K562 (cell line): ENCODE data around the gene PCDHGC4. TPM values are rescaled to one million over a fixed set of nuclear protein-coding genes. Genes with fewer than 3 reads are reported as not detected.

Experiments
- ATAC-seq: fragments of 200-7000 bp; cut with Tn5 transposase; 3 replicates; pipeline ENCODE4 v1.9.1; 2020; ENCODE audit warnings: moderate library complexity
- BruUV-seq: library from RNA; stranded (reverse); fragments of 400-500 nt; replicated peaks from 2 replicates; lab custom pipeline; 2021; lab: Mats Ljungman, UMichigan
- CTCF ChIA-PET: fragments of 300-600 bp; formaldehyde crosslinking; extraction: SDS; loops from one replicate; lab custom pipeline; 2021; ENCODE audit warnings: low intra/inter-chr PET ratio; lab: Yijun Ruan, JAX
- POLR2A ChIA-PET: fragments of 300-600, 350-650 bp; sonication (Branson Sonifier 250); formaldehyde crosslinking; extraction: SDS; loops from one replicate; lab custom pipeline; 2021; ENCODE audit warnings: antibody characterized with exemption, inconsistent platforms; lab: Yijun Ruan, JAX
- DNase-seq, 4 experiments: peaks; one replicate each; pipeline versions ENCODE4 v3.0.0 to v3.0.0-alpha.2; 2011 to 2018; ENCODE audit warnings: low spot score in 3 of 4, mixed read lengths in 3 of 4; ENCODE audit errors: extremely low read depth in 1 of 4
- FAIRE-seq: peaks from 2 replicates; lab custom pipeline; 2011; peaks lifted over from hg19 to GRCh38; lab: Jason Lieb, UNC
- H2AFZ ChIP-seq: 2 replicates; pipeline ENCODE4 v1.6.0; 2011; ENCODE audit warnings: low read depth, low read length, control low read depth, inconsistent platforms
- H3K27ac ChIP-seq: fragments of 200-600 bp; 3 replicates; pipeline ENCODE4 v1.8.0; 2011; ENCODE audit warnings: low read depth, mild to moderate bottlenecking, control low read depth, inconsistent platforms, low read length, moderate library complexity, mixed read lengths; ENCODE audit errors: extremely low read depth
- H3K27me3 ChIP-seq, 2 experiments: fragments of 300-600 bp in 1 of 2; 2 replicates in 1 of 2; 3 replicates in 1 of 2; pipeline versions ENCODE4 v1.6.0 to v1.8.0; 2011; ENCODE audit warnings: inconsistent platforms in 2 of 2, low read length in 2 of 2, mild to moderate bottlenecking in 1 of 2, mixed read lengths in 1 of 2, moderate library complexity in 1 of 2; ENCODE audit not compliant: control insufficient read depth in 2 of 2, insufficient read depth in 2 of 2
- H3K36me3 ChIP-seq: fragments of 300-600 bp; 3 replicates; pipeline ENCODE4 v1.8.0; 2011; ENCODE audit warnings: mild to moderate bottlenecking, low read length, inconsistent platforms; ENCODE audit not compliant: control insufficient read depth, insufficient read depth
- H3K4me1 ChIP-seq, 2 experiments: fragments of 200-600 bp in 1 of 2; replicated peaks in 1 of 2; 2 replicates in 1 of 2; 3 replicates in 1 of 2; pipeline versions ENCODE4 v1.5.1 to v1.8.0; 2011; ENCODE audit warnings: inconsistent platforms in 2 of 2, low read length in 2 of 2, mild to moderate bottlenecking in 1 of 2, mixed read lengths in 1 of 2, moderate library complexity in 1 of 2; ENCODE audit not compliant: control insufficient read depth in 2 of 2, insufficient read depth in 2 of 2
- H3K4me2 ChIP-seq: 2 replicates; pipeline ENCODE4 v1.6.1; 2011; ENCODE audit warnings: low read length, control low read depth, inconsistent platforms, mixed read lengths; ENCODE audit not compliant: insufficient read depth
- H3K4me3 ChIP-seq: fragments of 200-600 bp; sonication (generic), shearing (Covaris generic); 2 replicates; pipeline ENCODE4 v1.5.1; 2016; ENCODE audit warnings: control low read depth, inconsistent platforms
- H3K79me2 ChIP-seq: fragments of 200-600 bp; 3 replicates; pipeline ENCODE4 v1.8.0; 2011; ENCODE audit warnings: low read length, inconsistent platforms; ENCODE audit not compliant: control insufficient read depth, insufficient read depth
- H3K9ac ChIP-seq, 2 experiments: 2 replicates each; pipeline versions ENCODE4 v1.6.0 to v1.6.1; 2011; ENCODE audit warnings: low read depth in 2 of 2, low read length in 2 of 2, control low read depth in 1 of 2, inconsistent platforms in 1 of 2, mild to moderate bottlenecking in 1 of 2, mixed read lengths in 1 of 2; ENCODE audit not compliant: insufficient read depth in 1 of 2
- H3K9me1 ChIP-seq: one replicate; pipeline ENCODE4 v1.6.0; 2011; ENCODE audit warnings: inconsistent platforms, mild to moderate bottlenecking, low read length, moderate library complexity; ENCODE audit not compliant: control insufficient read depth, insufficient read depth
- H3K9me3 ChIP-seq: replicated peaks from 2 replicates; pipeline ENCODE4 v1.5.1; 2011; ENCODE audit warnings: low read depth, low read length, inconsistent platforms; ENCODE audit not compliant: control insufficient read depth, insufficient read depth
- H4K20me1 ChIP-seq: replicated peaks from 2 replicates; pipeline ENCODE4 v1.6.1; 2011; ENCODE audit warnings: low read length, inconsistent platforms, mixed read lengths; ENCODE audit not compliant: control insufficient read depth, insufficient read depth
- CBFB ChIP-seq: sonication (generic); formaldehyde crosslinking; IDR thresholded peaks from 2 replicates; pipeline ENCODE4 v1.4.0; 2020; ENCODE audit warnings: mild to moderate bottlenecking, missing genetic modification reagents
- DMBX1 ChIP-seq: fragments of 250-450 bp; sonication (Bioruptor Pico); IDR thresholded peaks from 2 replicates; pipeline ENCODE4 v1.8.0; 2022; ENCODE audit warnings: inconsistent platforms, mild to moderate bottlenecking, moderate library complexity, borderline replicate concordance
- HDAC6 ChIP-seq: IDR thresholded peaks from 2 replicates; pipeline ENCODE4 v1.6.1; 2012; ENCODE audit warnings: low read depth, mild to moderate bottlenecking, control low read depth, inconsistent platforms, low read length, moderate library complexity
- MYBL2 ChIP-seq, 2 experiments: fragments of 450-650 bp in 1 of 2; sonication (generic) in 1 of 2; formaldehyde crosslinking in 1 of 2; IDR thresholded peaks; 2 replicates each; pipeline versions ENCODE4 v1.6.1 to v1.8.1; 2017 to 2022; ENCODE audit warnings: borderline replicate concordance in 1 of 2, inconsistent platforms in 1 of 2, low read depth in 1 of 2, mild to moderate bottlenecking in 1 of 2, missing genetic modification reagents in 1 of 2, moderate library complexity in 1 of 2
- MYC ChIP-seq, 2 experiments: fragments of 250-450 bp in 1 of 2; sonication (Bioruptor Pico) in 1 of 2; IDR thresholded peaks; 2 replicates each; pipeline versions ENCODE4 v1.5.1 to v1.6.1; 2012 to 2021; ENCODE audit warnings: low read depth in 2 of 2, borderline replicate concordance in 1 of 2, improper control_type of control experiment in 1 of 2, low read length in 1 of 2, mild to moderate bottlenecking in 1 of 2, moderate library complexity in 1 of 2
- PHF21A ChIP-seq: fragments of 450-650 bp; IDR thresholded peaks from 2 replicates; pipeline ENCODE4 v1.6.1; 2017; ENCODE audit warnings: low read depth, borderline replicate concordance
- SREBF1 ChIP-seq: fragments of 150-350 bp; IDR thresholded peaks from 2 replicates; pipeline ENCODE4 v1.6.1; 2014; ENCODE audit warnings: antibody characterized with exemption, low read depth, low read length, borderline replicate concordance
- TCF7 ChIP-seq: sonication (generic); IDR thresholded peaks from 2 replicates; pipeline ENCODE4 v1.6.1; 2016; ENCODE audit warnings: antibody characterized with exemption, borderline replicate concordance
- TFAM ChIP-seq: fragments of 250-450 bp; sonication (Bioruptor Pico); conservative IDR thresholded peaks from 2 replicates; pipeline ENCODE4 v1.5.0; 2021; ENCODE audit warnings: mild to moderate bottlenecking, moderate library complexity
- ZNF197 ChIP-seq: fragments of 200-800 bp; sonication (Bioruptor generic); IDR thresholded peaks from 2 replicates; pipeline ENCODE4 v1.6.1; 2016; ENCODE audit warnings: low read depth, missing genetic modification characterization, missing compliant biosample characterization
- WGBS: fragments of 100-300 bp; shearing (Covaris generic); methylation state at CpG from one replicate; pipeline ENCODE4 v1.1.6; 2016; ENCODE audit warnings: low coverage, mixed read lengths; ENCODE audit not compliant: insufficient coverage; ENCODE audit errors: missing lambda C conversion rate; 5-methylcytosine and 5-hydroxymethylcytosine counted together
- in situ Hi-C: fragments of 300-500 bp; cut with MboI; formaldehyde crosslinking; loops from 4 replicates; pipeline ENCODE4 v1.15.0; 2018; ENCODE audit warnings: inconsistent platforms, mixed read lengths
- intact Hi-C: fragments of 100-400 bp; cut with micrococcal nuclease; formaldehyde crosslinking; loops from 2 replicates; pipeline ENCODE4 v1.14.2; 2022
- polyA plus RNA-seq, 8 experiments: library from polyadenylated mRNA; depleted of rRNA in 4 of 8; stranded (reverse) in 5 of 8; unstranded in 3 of 8; fragments of >200 nt; fragmentation: Nextera tagmentation in 2 of 8; fragmentation: Illumina TruSeq in 1 of 8; extraction: Ambion mirVana in 2 of 8; extraction: Trizol in 1 of 8; gene quantifications; 2 replicates each; pipeline versions ENCODE4 v1.2.1 to v1.2.3, GENCODE V29; 2011 to 2014; ENCODE audit warnings: inconsistent platforms in 1 of 8, missing spikeins in 1 of 8
- total RNA-seq, 7 experiments: library from RNA; depleted of rRNA in 6 of 7; stranded (reverse); fragments of >200 nt in 6 of 7; fragmentation: Illumina TruSeq in 2 of 7; extraction: Trizol in 2 of 7; gene quantifications; 2 replicates each; pipeline versions ENCODE4 v1.2.1 to v1.2.3, GENCODE V29; 2011 to 2021; ENCODE audit warnings: low replicate concordance in 1 of 7
- TF ChIP-seq, protein P1 (sequence below): fragments of 250-450 bp; sonication (Bioruptor Pico); IDR thresholded peaks from 2 replicates; pipeline ENCODE4 v1.5.0; 2020; ENCODE audit warnings: mild to moderate bottlenecking, borderline replicate concordance
- TF ChIP-seq, protein P2 (sequence below): fragments of 450-650 bp; IDR thresholded peaks from one replicate; pipeline ENCODE4 v1.6.1; 2018; ENCODE audit warnings: mild to moderate bottlenecking, moderate library complexity; ENCODE audit not compliant: partially characterized antibody
- TF ChIP-seq, protein P3 (sequence below): sonication (generic); formaldehyde crosslinking; IDR thresholded peaks from 2 replicates; pipeline ENCODE4 v1.8.0; 2022; ENCODE audit warnings: mild to moderate bottlenecking, missing genetic modification reagents

Gene PCDHGC4
- total and polyA plus RNA-seq, 9 of the 15 experiments (the other 6 are each of a cell fraction or from before 2014, with no cell fraction given), result 0.05 TPM; not detected in 8

DNA sequence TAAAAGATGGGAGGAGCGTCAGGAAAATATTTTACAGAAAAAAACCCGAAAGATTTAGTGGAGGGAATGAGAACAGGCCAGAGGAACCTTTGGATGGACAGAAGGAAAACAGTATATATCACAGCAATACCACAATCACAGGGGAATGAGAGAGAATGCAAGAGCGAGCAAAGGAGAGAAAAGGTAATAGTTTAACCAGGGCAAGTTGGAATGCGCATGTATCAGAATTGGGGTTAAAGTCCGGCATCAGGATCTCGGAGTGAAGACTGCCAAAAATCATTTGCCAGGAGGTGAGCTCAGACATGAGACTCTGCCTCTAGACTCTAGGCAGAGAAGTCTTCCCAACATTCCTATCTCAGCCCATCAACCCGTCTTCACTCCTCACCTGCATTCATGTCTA lies 40.8 kb downstream of the PCDHGC4 start:
- no peaks in the 10 kb centered on the region for H3K27me3 ChIP-seq
- no peaks in the 10 kb centered on the region for H3K79me2 ChIP-seq
- intact Hi-C loops, result no loop called here
- no peaks in the 10 kb centered on the region for H3K9me3 ChIP-seq
- no peak overlapping the region for H2AFZ ChIP-seq
- H3K4me2 ChIP-seq, result no peak overlapping the region
- DNase-seq, result no peak
- H3K9me1 ChIP-seq, result no peaks in the 10 kb centered on the region
- no peak overlapping the region for H3K4me3 ChIP-seq
- no TSS peak for BruUV-seq
- ChIA-PET POLR2A (no interaction called here), CTCF (interaction anchor here (0.7 to 1.8 kb wide), 5 partner anchors 123 to 202 kb away, joined by 3 to 7 read pairs (median 4); partner anchors contain the start of genes PCDHGA3 and PCDHGA9)
- WGBS, result 91% methylated on average over 6 of the region's 7 CpGs
- ATAC-seq, result no peak
- FAIRE-seq, result no peak
- no peak overlapping the region for H3K27ac ChIP-seq
- H3K9ac ChIP-seq, result no peak overlapping the region
- in situ Hi-C loops, result no loop called here
- peaks cover 99% of the 10 kb centered on the region for H3K36me3 ChIP-seq
- no peaks in the 10 kb centered on the region; the same call in 1 of the 2 replicates for H4K20me1 ChIP-seq
- H3K4me1 ChIP-seq, result peaks cover 0 to 9% of the 10 kb centered on the region in 2 experiments; a peak in 2 of 5 replicates
- TF ChIP-seq, protein P1, sequence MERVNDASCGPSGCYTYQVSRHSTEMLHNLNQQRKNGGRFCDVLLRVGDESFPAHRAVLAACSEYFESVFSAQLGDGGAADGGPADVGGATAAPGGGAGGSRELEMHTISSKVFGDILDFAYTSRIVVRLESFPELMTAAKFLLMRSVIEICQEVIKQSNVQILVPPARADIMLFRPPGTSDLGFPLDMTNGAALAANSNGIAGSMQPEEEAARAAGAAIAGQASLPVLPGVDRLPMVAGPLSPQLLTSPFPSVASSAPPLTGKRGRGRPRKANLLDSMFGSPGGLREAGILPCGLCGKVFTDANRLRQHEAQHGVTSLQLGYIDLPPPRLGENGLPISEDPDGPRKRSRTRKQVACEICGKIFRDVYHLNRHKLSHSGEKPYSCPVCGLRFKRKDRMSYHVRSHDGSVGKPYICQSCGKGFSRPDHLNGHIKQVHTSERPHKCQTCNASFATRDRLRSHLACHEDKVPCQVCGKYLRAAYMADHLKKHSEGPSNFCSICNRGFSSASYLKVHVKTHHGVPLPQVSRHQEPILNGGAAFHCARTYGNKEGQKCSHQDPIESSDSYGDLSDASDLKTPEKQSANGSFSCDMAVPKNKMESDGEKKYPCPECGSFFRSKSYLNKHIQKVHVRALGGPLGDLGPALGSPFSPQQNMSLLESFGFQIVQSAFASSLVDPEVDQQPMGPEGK (CRISPR knock-in tag), result no peak
- TF ChIP-seq TCF7 (no peak), DMBX1 (CRISPR knock-in tag) (no peak), PHF21A (no peak), TFAM (no peak), MYBL2 (IDR thresholded peaks at IDR 0.05; ENCODE audit: low read depth) (no peak), MYBL2 (CRISPR knock-in tag; IDR thresholded peaks at IDR 0.05; ENCODE audit: borderline replicate concordance) (no peak), MYC (IDR thresholded peaks at IDR 0.05; ENCODE audit: low read depth, low read length) (no peak), MYC (CRISPR knock-in tag; IDR thresholded peaks at IDR 0.05; ENCODE audit: borderline replicate concordance, low read depth) (no peak), CBFB (CRISPR knock-in tag) (no peak), HDAC6 (no peak), SREBF1 (no peak), ZNF197 (no peak)
- TF ChIP-seq, protein P2, sequence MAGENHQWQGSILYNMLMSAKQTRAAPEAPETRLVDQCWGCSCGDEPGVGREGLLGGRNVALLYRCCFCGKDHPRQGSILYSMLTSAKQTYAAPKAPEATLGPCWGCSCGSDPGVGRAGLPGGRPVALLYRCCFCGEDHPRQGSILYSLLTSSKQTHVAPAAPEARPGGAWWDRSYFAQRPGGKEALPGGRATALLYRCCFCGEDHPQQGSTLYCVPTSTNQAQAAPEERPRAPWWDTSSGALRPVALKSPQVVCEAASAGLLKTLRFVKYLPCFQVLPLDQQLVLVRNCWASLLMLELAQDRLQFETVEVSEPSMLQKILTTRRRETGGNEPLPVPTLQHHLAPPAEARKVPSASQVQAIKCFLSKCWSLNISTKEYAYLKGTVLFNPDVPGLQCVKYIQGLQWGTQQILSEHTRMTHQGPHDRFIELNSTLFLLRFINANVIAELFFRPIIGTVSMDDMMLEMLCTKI, result no peak
- TF ChIP-seq, protein P3, sequence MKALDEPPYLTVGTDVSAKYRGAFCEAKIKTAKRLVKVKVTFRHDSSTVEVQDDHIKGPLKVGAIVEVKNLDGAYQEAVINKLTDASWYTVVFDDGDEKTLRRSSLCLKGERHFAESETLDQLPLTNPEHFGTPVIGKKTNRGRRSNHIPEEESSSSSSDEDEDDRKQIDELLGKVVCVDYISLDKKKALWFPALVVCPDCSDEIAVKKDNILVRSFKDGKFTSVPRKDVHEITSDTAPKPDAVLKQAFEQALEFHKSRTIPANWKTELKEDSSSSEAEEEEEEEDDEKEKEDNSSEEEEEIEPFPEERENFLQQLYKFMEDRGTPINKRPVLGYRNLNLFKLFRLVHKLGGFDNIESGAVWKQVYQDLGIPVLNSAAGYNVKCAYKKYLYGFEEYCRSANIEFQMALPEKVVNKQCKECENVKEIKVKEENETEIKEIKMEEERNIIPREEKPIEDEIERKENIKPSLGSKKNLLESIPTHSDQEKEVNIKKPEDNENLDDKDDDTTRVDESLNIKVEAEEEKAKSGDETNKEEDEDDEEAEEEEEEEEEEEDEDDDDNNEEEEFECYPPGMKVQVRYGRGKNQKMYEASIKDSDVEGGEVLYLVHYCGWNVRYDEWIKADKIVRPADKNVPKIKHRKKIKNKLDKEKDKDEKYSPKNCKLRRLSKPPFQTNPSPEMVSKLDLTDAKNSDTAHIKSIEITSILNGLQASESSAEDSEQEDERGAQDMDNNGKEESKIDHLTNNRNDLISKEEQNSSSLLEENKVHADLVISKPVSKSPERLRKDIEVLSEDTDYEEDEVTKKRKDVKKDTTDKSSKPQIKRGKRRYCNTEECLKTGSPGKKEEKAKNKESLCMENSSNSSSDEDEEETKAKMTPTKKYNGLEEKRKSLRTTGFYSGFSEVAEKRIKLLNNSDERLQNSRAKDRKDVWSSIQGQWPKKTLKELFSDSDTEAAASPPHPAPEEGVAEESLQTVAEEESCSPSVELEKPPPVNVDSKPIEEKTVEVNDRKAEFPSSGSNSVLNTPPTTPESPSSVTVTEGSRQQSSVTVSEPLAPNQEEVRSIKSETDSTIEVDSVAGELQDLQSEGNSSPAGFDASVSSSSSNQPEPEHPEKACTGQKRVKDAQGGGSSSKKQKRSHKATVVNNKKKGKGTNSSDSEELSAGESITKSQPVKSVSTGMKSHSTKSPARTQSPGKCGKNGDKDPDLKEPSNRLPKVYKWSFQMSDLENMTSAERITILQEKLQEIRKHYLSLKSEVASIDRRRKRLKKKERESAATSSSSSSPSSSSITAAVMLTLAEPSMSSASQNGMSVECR (CRISPR knock-in tag), result no peak
